ENCODE results near the gene DMTF1. TPM values are rescaled to one million over a fixed set of nuclear protein-coding genes. Genes with fewer than 3 reads are reported as not detected.

DMTF1 gene
- polyA plus RNA-seq, 1 of the 3 experiments (the other 2 are of a cell fraction) = 108 TPM

- H3K4me2 ChIP-seq = no peak overlapping the region
- no peaks in the 10 kb centered on the region for H3K27me3 ChIP-seq (ENCODE audit: insufficient read depth)
- H3K36me3 ChIP-seq (replicated peaks in 1 of 2; ENCODE audit: control insufficient read depth in 1 of 2, insufficient read depth in 2 of 2, low read length in 1 of 2) = no peaks in the 10 kb centered on the region
- no peak overlapping the region for H3K4me3 ChIP-seq (ENCODE audit: low read depth in 2 of 2, low read length in 1 of 2)
- H3K27ac ChIP-seq (ENCODE audit: low read depth in 2 of 2, low read length in 1 of 2) = no peak overlapping the region
- no peaks in the 10 kb centered on the region for H3K4me1 ChIP-seq (ENCODE audit: control insufficient read depth in 1 of 2, insufficient read depth in 2 of 2, low read depth in 1 of 2, low read length in 1 of 2)
- TF ChIP-seq TEAD4 (IDR thresholded peaks at IDR 0.05; ENCODE audit: borderline replicate concordance, insufficient read depth) (no peak), CHD2 (IDR thresholded peaks at IDR 0.05; ENCODE audit: low read length, partially characterized antibody) (no peak)
- no peaks in the 10 kb centered on the region for H3K9me3 ChIP-seq
- H3K9me2 ChIP-seq = no peaks in the 10 kb centered on the region; the same call in 1 of the 2 replicates
- no peaks in the 10 kb centered on the region for H3F3A ChIP-seq (replicated peaks; ENCODE audit: insufficient read depth)
- H4K20me1 ChIP-seq (ENCODE audit: insufficient read depth) = no peaks in the 10 kb centered on the region
- POLR2A ChIA-PET = no interaction called here
- H3K9ac ChIP-seq = no peak overlapping the region
- no peak for DNase-seq
- no peaks in the 10 kb centered on the region for H3K79me2 ChIP-seq (ENCODE audit: insufficient read depth)
- H2AFZ ChIP-seq (ENCODE audit: low read depth) = no peak overlapping the region
- CTCF ChIA-PET = no interaction called here
- WGBS (ENCODE audit: low lambda C conversion rate) = 44% methylated on average over 2 of the region's 2 CpGs
Measured at GRCh38 chr7:87119581-87119980, 32.7 kb upstream of the DMTF1 start.

- H3K79me2 ChIP-seq (ENCODE audit: insufficient read depth) = no peaks in the 10 kb centered on the region
- no peaks in the 10 kb centered on the region; the same call in 1 of the 2 replicates for H3K9me2 ChIP-seq
- H3K4me2 ChIP-seq = no peak overlapping the region
- ChIA-PET POLR2A (no interaction called here), CTCF (no interaction called here)
- no peak for DNase-seq
- no peaks in the 10 kb centered on the region; the same call in 1 of the 2 replicates for H3K27me3 ChIP-seq (ENCODE audit: insufficient read depth)
- H3K9me3 ChIP-seq = no peaks in the 10 kb centered on the region
- no peaks in the 10 kb centered on the region for H4K20me1 ChIP-seq (ENCODE audit: insufficient read depth)
- TF ChIP-seq ZBTB33 (IDR thresholded peaks at IDR 0.05; ENCODE audit: borderline replicate concordance, low read depth) (no peak), SIN3A (IDR thresholded peaks at IDR 0.05; ENCODE audit: borderline replicate concordance, low read depth, low read length) (no peak), PBX3 (IDR thresholded peaks at IDR 0.05) (no peak), SMC3 (IDR thresholded peaks at IDR 0.05; ENCODE audit: low read depth, low read length) (no peak), GATA2 (CRISPR knock-in tag; IDR thresholded peaks at IDR 0.05) (no peak), RFX5 (IDR thresholded peaks at IDR 0.05; ENCODE audit: low read length) (no peak), EZH2phosphoT487 (IDR thresholded peaks at IDR 0.05; ENCODE audit: borderline replicate concordance, low read depth) (no peak), FOSL2 (IDR thresholded peaks at IDR 0.05; ENCODE audit: borderline replicate concordance, low read depth) (no peak), CTCF (IDR thresholded peaks at IDR 0.05) (no peak)
- no peaks in the 10 kb centered on the region for H3F3A ChIP-seq (replicated peaks; ENCODE audit: insufficient read depth)
- H2AFZ ChIP-seq (ENCODE audit: low read depth) = no peak overlapping the region
- no peak overlapping the region for H3K27ac ChIP-seq (ENCODE audit: low read depth in 2 of 2, low read length in 1 of 2)
- H3K9ac ChIP-seq = no peak overlapping the region
- H3K4me3 ChIP-seq (ENCODE audit: low read depth in 2 of 2, low read length in 1 of 2) = no peak overlapping the region
- H3K4me1 ChIP-seq (ENCODE audit: control insufficient read depth in 1 of 2, insufficient read depth in 2 of 2, low read depth in 1 of 2, low read length in 1 of 2) = no peaks in the 10 kb centered on the region
- no peaks in the 10 kb centered on the region for H3K36me3 ChIP-seq (replicated peaks in 1 of 2; ENCODE audit: control insufficient read depth in 1 of 2, insufficient read depth in 2 of 2, low read length in 1 of 2)
Measured at GRCh38 chr7:87123105-87123504, 29.1 kb upstream of the DMTF1 start.
